ENCODE results near the gene CFAP119. TPM values are rescaled to one million over a fixed set of nuclear protein-coding genes. Genes with fewer than 3 reads are reported as not detected.

CFAP119 gene
- polyA plus RNA-seq, 3 donors: 2.4 to 25.3 (median 3.5) TPM

DNA sequence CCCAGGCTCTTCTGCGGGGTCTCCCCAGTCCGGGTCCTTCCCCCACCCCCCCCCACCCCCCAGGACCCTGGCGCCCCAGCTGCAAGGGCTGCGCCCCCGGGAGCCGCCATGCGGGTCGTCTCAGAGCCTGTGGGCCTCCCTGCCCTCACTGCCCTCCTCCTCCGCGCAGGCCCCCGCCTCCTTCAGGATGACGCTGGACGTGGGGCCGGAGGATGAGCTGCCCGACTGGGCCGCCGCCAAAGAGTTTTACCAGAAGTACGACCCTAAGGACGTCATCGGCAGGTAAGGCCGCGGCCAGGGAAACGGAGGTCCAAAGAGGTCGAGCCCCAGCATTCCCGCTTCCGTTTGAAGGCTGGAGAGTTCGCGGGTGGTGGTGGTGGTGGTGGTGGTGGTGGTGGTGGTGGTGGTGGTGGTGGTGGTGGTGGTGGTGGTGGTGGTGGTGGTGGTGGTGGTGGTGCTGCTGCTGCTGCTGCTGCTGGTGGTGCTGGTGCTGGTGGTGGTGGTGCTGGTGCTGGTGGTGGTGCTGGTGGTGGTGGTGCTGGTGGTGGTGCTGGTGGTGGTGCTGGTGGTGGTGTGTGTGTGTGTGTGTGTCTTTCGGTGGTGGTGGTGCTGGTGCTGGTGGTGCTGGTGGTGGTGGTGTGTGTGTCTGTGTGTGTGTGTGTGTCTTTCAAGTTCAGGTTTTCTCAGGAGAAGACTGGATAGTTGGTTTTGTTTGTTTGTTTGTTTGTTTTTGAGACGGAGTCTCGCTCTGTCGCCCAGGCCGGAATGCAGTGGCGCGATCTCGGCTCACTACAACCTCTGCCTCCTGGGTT, 13.0 kb downstream of the CFAP119 start:
- Histone ChIP-seq H3K4me2 (replicated peaks; ENCODE audit: extremely low read depth, low read length, poor library complexity, severe bottlenecking) (peak overlapping the region; percentile 77), H3K27ac (ENCODE audit: low read depth in 1 of 2, low read length in 2 of 2) (peak overlapping the region in 1 of 2 donors; percentile 88), H3K36me3 (replicated peaks in 1 of 2; ENCODE audit: control insufficient read depth in 1 of 2, insufficient read depth in 2 of 2, low read length in 2 of 2) (peaks cover 42 to 58% of the 10 kb centered on the region in 2 donors), H3K9me3 (replicated peaks in 1 of 2; ENCODE audit: control insufficient read depth in 1 of 2, insufficient read depth in 1 of 2, low read length in 2 of 2) (no peaks in the 10 kb centered on the region), H3K79me2 (ENCODE audit: insufficient read depth, low read length) (peaks cover 29% of the 10 kb centered on the region), H3K27me3 (ENCODE audit: control insufficient read depth in 2 of 2, insufficient read depth in 2 of 2, low read length in 2 of 2) (no peaks in the 10 kb centered on the region), H3K4me3 (replicated peaks in 1 of 3; ENCODE audit: low read depth in 2 of 3, low read length in 3 of 3) (peak overlapping the region; percentile 48 to 79 (median 69)), H4K20me1 (ENCODE audit: insufficient read depth, low read length) (no peaks in the 10 kb centered on the region), H2AFZ (ENCODE audit: insufficient read depth, low read depth, low read length, poor library complexity, severe bottlenecking) (peak overlapping the region; percentile 63), H3K4me1 (ENCODE audit: control insufficient read depth in 1 of 2, insufficient read depth in 2 of 2, low read length in 2 of 2) (peaks cover 23 to 24% of the 10 kb centered on the region in 2 donors), H3K9ac (ENCODE audit: insufficient read depth, low read length, poor library complexity, severe bottlenecking) (peak overlapping the region; percentile 73)
- WGBS (ENCODE audit: insufficient coverage): 3% methylated on average over 14 of the region's 36 CpGs
- H3K27ac Mint-ChIP-seq: peak overlapping the region; percentile 80 to 95 (median 82)
- DNase-seq: peak in 1 of 3 donors; percentile 30
- intact Hi-C loops (cut with micrococcal nuclease): loop anchor here (2.0 to 5.0 kb wide), 3 partner anchors 14 to 47 kb away; partner anchors contain the start of genes CFAP119 (in 1 of the 2) and RNF40 (in 1 of the 2)
- H3K4me1 Mint-ChIP-seq: peaks cover 27% of the 10 kb centered on the region
- H3K9me3 Mint-ChIP-seq: no peaks in the 10 kb centered on the region
- H3K4me3 Mint-ChIP-seq: peak overlapping the region; percentile 92 to 93
- H3K27me3 Mint-ChIP-seq (ENCODE audit: low read depth in 3 of 3): no peaks in the 10 kb centered on the region
- peaks cover 37 to 54% of the 10 kb centered on the region in 2 donors for H3K36me3 Mint-ChIP-seq
- TF ChIP-seq, protein P1, sequence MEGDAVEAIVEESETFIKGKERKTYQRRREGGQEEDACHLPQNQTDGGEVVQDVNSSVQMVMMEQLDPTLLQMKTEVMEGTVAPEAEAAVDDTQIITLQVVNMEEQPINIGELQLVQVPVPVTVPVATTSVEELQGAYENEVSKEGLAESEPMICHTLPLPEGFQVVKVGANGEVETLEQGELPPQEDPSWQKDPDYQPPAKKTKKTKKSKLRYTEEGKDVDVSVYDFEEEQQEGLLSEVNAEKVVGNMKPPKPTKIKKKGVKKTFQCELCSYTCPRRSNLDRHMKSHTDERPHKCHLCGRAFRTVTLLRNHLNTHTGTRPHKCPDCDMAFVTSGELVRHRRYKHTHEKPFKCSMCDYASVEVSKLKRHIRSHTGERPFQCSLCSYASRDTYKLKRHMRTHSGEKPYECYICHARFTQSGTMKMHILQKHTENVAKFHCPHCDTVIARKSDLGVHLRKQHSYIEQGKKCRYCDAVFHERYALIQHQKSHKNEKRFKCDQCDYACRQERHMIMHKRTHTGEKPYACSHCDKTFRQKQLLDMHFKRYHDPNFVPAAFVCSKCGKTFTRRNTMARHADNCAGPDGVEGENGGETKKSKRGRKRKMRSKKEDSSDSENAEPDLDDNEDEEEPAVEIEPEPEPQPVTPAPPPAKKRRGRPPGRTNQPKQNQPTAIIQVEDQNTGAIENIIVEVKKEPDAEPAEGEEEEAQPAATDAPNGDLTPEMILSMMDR (IDR thresholded peaks at IDR 0.05): no peak

DNA sequence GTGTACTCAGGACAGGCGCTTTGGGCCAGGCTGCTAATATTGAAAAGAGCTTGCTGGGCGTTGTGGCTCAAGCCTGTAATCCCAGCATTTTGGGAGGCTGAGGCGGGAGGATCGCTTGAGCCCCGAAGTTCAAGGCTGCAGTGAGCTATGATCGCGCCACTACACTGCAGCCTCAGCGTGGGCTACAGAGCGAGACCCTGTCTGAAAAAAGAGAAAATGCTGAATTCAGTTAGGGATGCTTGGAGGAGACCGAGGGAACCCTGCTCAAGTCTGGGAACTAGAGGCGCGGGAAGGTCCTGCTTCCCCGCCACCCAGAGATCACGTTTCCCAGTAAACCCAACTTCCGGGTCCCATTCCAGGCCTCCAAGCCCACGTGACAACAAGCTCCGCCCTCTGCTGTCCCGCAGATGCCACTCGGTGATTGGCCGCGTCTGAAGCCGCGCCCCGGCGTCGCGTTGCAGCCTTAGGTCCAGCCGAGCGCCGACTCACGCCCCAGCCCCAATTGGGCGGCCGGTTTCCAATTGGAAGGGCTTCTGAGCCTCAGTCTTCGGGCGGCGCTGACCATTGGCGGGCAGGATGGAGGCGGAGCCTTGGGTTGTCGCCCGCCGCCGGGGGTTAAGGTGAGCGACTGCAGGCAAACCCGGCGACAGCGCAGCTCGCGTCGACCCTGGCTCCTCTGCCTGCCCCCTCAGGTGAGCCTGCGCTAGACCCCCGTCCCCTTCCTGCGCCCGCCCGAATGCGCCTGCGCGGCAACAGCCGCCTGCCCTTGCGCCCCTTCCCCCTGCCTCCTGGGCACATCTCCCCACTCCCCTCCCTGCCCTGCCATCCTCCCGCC, 13.8 kb downstream of the CFAP119 start, which contains the start of gene PHKG2:
TSS of gene PHKG2 (plus strand) at position 627 of the 835 bp plus-strand sequence. CDS start 396 bp downstream, outside the sequence.
- H3K9me3 ChIP-seq (replicated peaks in 1 of 2; ENCODE audit: control insufficient read depth in 1 of 2, insufficient read depth in 1 of 2, low read length in 2 of 2): no peaks in the 10 kb centered on the region
- H3K27ac ChIP-seq (ENCODE audit: low read depth in 1 of 2, low read length in 2 of 2): peak within 1 kb of the TSS; percentile 69 to 88
- peaks cover 39 to 54% of the 10 kb centered on the region in 2 donors for H3K36me3 Mint-ChIP-seq
- H3K4me3 Mint-ChIP-seq: peak within 1 kb of the TSS; percentile 92 to 93
- 4% methylated on average over 55 of the region's 60 CpGs for WGBS (ENCODE audit: insufficient coverage)
- peak within 1 kb of the TSS; percentile 48 to 79 (median 69) for H3K4me3 ChIP-seq (replicated peaks in 1 of 3; ENCODE audit: low read depth in 2 of 3, low read length in 3 of 3)
- no peaks in the 10 kb centered on the region for H4K20me1 ChIP-seq (ENCODE audit: insufficient read depth, low read length)
- TF ChIP-seq, protein P1 (IDR thresholded peaks at IDR 0.05): no peak
- peak within 1 kb of the TSS; percentile 77 for H3K4me2 ChIP-seq (replicated peaks; ENCODE audit: extremely low read depth, low read length, poor library complexity, severe bottlenecking)
- intact Hi-C loops (cut with micrococcal nuclease): loop anchor here (2.0 to 5.0 kb wide), 3 partner anchors 15 to 46 kb away; partner anchors contain the start of genes CFAP119 (in 1 of the 2) and RNF40 (in 1 of the 2)
- no peaks in the 10 kb centered on the region for H3K27me3 ChIP-seq (ENCODE audit: control insufficient read depth in 2 of 2, insufficient read depth in 2 of 2, low read length in 2 of 2)
- H3K9me3 Mint-ChIP-seq: no peaks in the 10 kb centered on the region
- no peaks in the 10 kb centered on the region for H3K27me3 Mint-ChIP-seq (ENCODE audit: low read depth in 3 of 3)
- DNase-seq: peak; percentile 97 to 99 (median 98)
- peak within 1 kb of the TSS; percentile 87 for H2AFZ ChIP-seq (ENCODE audit: insufficient read depth, low read depth, low read length, poor library complexity, severe bottlenecking)
- H3K36me3 ChIP-seq (replicated peaks in 1 of 2; ENCODE audit: control insufficient read depth in 1 of 2, insufficient read depth in 2 of 2, low read length in 2 of 2): peaks cover 41 to 58% of the 10 kb centered on the region in 2 donors
- peak within 1 kb of the TSS; percentile 80 to 95 (median 90) for H3K27ac Mint-ChIP-seq
- H3K9ac ChIP-seq (ENCODE audit: insufficient read depth, low read length, poor library complexity, severe bottlenecking): peak within 1 kb of the TSS; percentile 73
- peaks cover 29% of the 10 kb centered on the region for H3K79me2 ChIP-seq (ENCODE audit: insufficient read depth, low read length)
- H3K4me1 ChIP-seq (ENCODE audit: control insufficient read depth in 1 of 2, insufficient read depth in 2 of 2, low read length in 2 of 2): peaks cover 23 to 24% of the 10 kb centered on the region in 2 donors
- peaks cover 27% of the 10 kb centered on the region for H3K4me1 Mint-ChIP-seq
